Smooth muscle cell (in vitro differentiated cells): ENCODE measurements around the gene TSHZ2. TPM values are rescaled to one million over a fixed set of nuclear protein-coding genes. Genes with fewer than 3 reads are reported as not detected.

Experiments used
- DNase-seq: peaks from one replicate; lab custom pipeline; 2025; ENCODE audit not compliant: unreplicated experiment; lab: John Stamatoyannopoulos, UW
- H2AFZ ChIP-seq: fragments of 200-600 bp; sonication (generic); 2 replicates; pipeline ENCODE4 v1.6.0; 2016; ENCODE audit warnings: antibody characterized with exemption, low read depth, mild to moderate bottlenecking
- H3F3A ChIP-seq: fragments of 200-600 bp; sonication (generic); 2 replicates; pipeline ENCODE4 v1.6.0; 2017; ENCODE audit warnings: antibody characterized with exemption, low read depth
- H3K27ac ChIP-seq: fragments of 200-600 bp; sonication (generic); 2 replicates; pipeline ENCODE4 v1.5.1; 2016; ENCODE audit warnings: low read depth, mild to moderate bottlenecking
- H3K27me3 ChIP-seq: fragments of 200-600 bp; sonication (generic); 2 replicates; pipeline ENCODE4 v1.6.1; 2016; ENCODE audit warnings: low read depth, mild to moderate bottlenecking
- H3K36me3 ChIP-seq: fragments of 200-600 bp; sonication (generic); 2 replicates; pipeline ENCODE4 v1.5.1; 2016; ENCODE audit warnings: low read depth
- H3K4me1 ChIP-seq: fragments of 200-600 bp; sonication (generic); 2 replicates; pipeline ENCODE4 v1.5.1; 2016; ENCODE audit warnings: low read depth
- H3K4me2 ChIP-seq: fragments of 200-600 bp; sonication (generic); 2 replicates; pipeline ENCODE4 v1.6.0; 2016; ENCODE audit warnings: mild to moderate bottlenecking
- H3K4me3 ChIP-seq: fragments of 200-600 bp; sonication (generic); 2 replicates; pipeline ENCODE4 v1.5.1; 2016; ENCODE audit warnings: mild to moderate bottlenecking
- H3K79me2 ChIP-seq: fragments of 200-600 bp; sonication (generic); 2 replicates; pipeline ENCODE4 v1.6.0; 2016; ENCODE audit warnings: low read depth, mild to moderate bottlenecking
- H3K9ac ChIP-seq: fragments of 200-600 bp; sonication (generic); 2 replicates; pipeline ENCODE4 v1.6.0; 2016; ENCODE audit warnings: low read depth
- H3K9me3 ChIP-seq: fragments of 200-600 bp; sonication (generic); replicated peaks from 2 replicates; pipeline ENCODE4 v1.5.1; 2016; ENCODE audit warnings: low read depth
- H4K20me1 ChIP-seq: fragments of 200-600 bp; sonication (generic); 2 replicates; pipeline ENCODE4 v1.6.0; 2016; ENCODE audit warnings: low read depth
- CTCF ChIP-seq: fragments of 200-600 bp; sonication (generic); IDR thresholded peaks from 2 replicates; pipeline ENCODE4 v1.5.1; 2017; ENCODE audit warnings: borderline replicate concordance, mild to moderate bottlenecking, antibody characterized with exemption; ENCODE audit not compliant: insufficient read depth, poor library complexity, severe bottlenecking
- WGBS: methylation state at CpG from one replicate; pipeline ENCODE4 v1.1.7; 2016; ENCODE audit warnings: low lambda C conversion rate; 5-methylcytosine and 5-hydroxymethylcytosine counted together
- polyA plus RNA-seq: library from polyadenylated mRNA; unstranded; fragments of >200 nt; fragmentation: Nextera tagmentation; extraction: Ambion mirVana; gene quantifications from 2 replicates; pipeline ENCODE4 v1.2.1, GENCODE V29; 2016
- total RNA-seq: library from RNA; depleted of rRNA; stranded (reverse); fragments of >200 nt; gene quantifications from 2 replicates; pipeline ENCODE4 v1.2.3, GENCODE V29; 2014

The TSHZ2 gene
- total and polyA plus RNA-seq, 2 experiments from 2014 or later, result 4.8 to 6.6 TPM

GRCh38 chr20:53244711-53245110 is 272.6 kb downstream of the TSHZ2 start:
- Histone ChIP-seq H3K27ac (peak overlapping the region; percentile 47), H3F3A (no peaks in the 10 kb centered on the region), H3K9me3 (no peaks in the 10 kb centered on the region), H3K4me1 (peaks cover 1% of the 10 kb centered on the region), H3K27me3 (no peaks in the 10 kb centered on the region), H4K20me1 (no peaks in the 10 kb centered on the region), H3K4me2 (peak overlapping the region; percentile 38), H3K36me3 (no peaks in the 10 kb centered on the region), H2AFZ (no peak overlapping the region), H3K79me2 (no peaks in the 10 kb centered on the region), H3K4me3 (no peak overlapping the region), H3K9ac (no peak overlapping the region)
- WGBS, result 40% methylated on average over 2 of the region's 2 CpGs
- TF ChIP-seq CTCF, result no peak
- DNase-seq, result no peak

- 100% methylated on average over 1 of the region's 1 CpG for WGBS
- Histone ChIP-seq H3K79me2 (no peaks in the 10 kb centered on the region), H3F3A (no peaks in the 10 kb centered on the region), H4K20me1 (no peaks in the 10 kb centered on the region), H3K9me3 (no peaks in the 10 kb centered on the region), H3K9ac (no peak overlapping the region), H3K4me3 (no peak overlapping the region), H3K27me3 (no peaks in the 10 kb centered on the region), H3K4me1 (peaks cover 6% of the 10 kb centered on the region), H3K27ac (no peak overlapping the region), H2AFZ (no peak overlapping the region), H3K4me2 (no peak overlapping the region), H3K36me3 (no peaks in the 10 kb centered on the region)
- DNase-seq, result no peak
- TF ChIP-seq CTCF, result no peak
These were observed 273.4 kb downstream of the TSHZ2 start for GRCh38 chr20:53245574-53245973.

GRCh38 chr20:53247468-53248103 is 275.4 kb downstream of the TSHZ2 start:
- Histone ChIP-seq H3K9me3 (no peaks in the 10 kb centered on the region), H3K4me3 (no peak overlapping the region), H4K20me1 (no peaks in the 10 kb centered on the region), H3K4me2 (no peak overlapping the region), H2AFZ (no peak overlapping the region), H3K27me3 (no peaks in the 10 kb centered on the region), H3K4me1 (peaks cover 19% of the 10 kb centered on the region), H3K79me2 (no peaks in the 10 kb centered on the region), H3K36me3 (no peaks in the 10 kb centered on the region), H3K27ac (no peak overlapping the region), H3F3A (no peaks in the 10 kb centered on the region), H3K9ac (no peak overlapping the region)
- no peak for DNase-seq
- TF ChIP-seq CTCF, result no peak
- 95% methylated on average over 9 of the region's 9 CpGs for WGBS

- H3K4me1 ChIP-seq, result peaks cover 19% of the 10 kb centered on the region
- no peak for TF ChIP-seq CTCF
- H3K27ac ChIP-seq, result no peak overlapping the region
- H2AFZ ChIP-seq, result no peak overlapping the region
- H4K20me1 ChIP-seq, result no peaks in the 10 kb centered on the region
- no peak overlapping the region for H3K4me2 ChIP-seq
- H3K4me3 ChIP-seq, result no peak overlapping the region
- H3K36me3 ChIP-seq, result no peaks in the 10 kb centered on the region
- no peaks in the 10 kb centered on the region for H3K27me3 ChIP-seq
- H3K9ac ChIP-seq, result no peak overlapping the region
- DNase-seq, result no peak
- no peaks in the 10 kb centered on the region for H3F3A ChIP-seq
- no peaks in the 10 kb centered on the region for H3K9me3 ChIP-seq
- H3K79me2 ChIP-seq, result no peaks in the 10 kb centered on the region
- 82% methylated on average over 4 of the region's 4 CpGs for WGBS
These were observed 278.3 kb downstream of the TSHZ2 start for GRCh38 chr20:53250456-53250855.
